SH-SY5Y (cell line): ENCODE data around the gene IGLL1.

ENCODE experiments used
- GATA2 ChIP-seq: IDR thresholded peaks from 2 replicates; pipeline ENCODE4 v1.6.1; 2011; ENCODE audit warnings: mild to moderate bottlenecking, low read depth, low read length
- GATA3 ChIP-seq: IDR thresholded peaks from 2 replicates; pipeline ENCODE4 v1.6.1; 2011; ENCODE audit warnings: low read depth, mild to moderate bottlenecking, low read length, moderate library complexity

DNA sequence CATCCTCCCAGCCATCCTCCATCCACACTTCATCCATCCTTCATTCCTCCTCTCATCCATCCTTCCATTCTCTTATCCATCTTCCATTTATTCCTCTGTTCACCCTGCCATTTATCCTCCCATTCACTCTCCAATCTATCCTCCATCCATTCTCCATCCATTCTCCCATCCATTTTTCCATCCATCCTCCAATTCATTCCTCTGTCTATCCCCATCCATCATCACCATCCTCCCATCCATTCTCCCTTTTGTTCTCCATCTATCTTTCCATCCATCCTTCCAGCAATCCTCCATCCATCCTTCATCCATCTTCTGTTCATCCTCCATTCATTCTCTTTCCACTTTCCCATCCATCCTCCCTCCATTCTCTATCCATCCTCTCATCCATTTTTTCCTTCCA, 28.7 kb downstream of the IGLL1 start:
- TF ChIP-seq GATA2 (no peak), GATA3 (no peak)
